Adrenal gland (tissue), 5 donors: Measurements from ENCODE around the gene HEXA.

Source experiments
- POLR2A ChIP-seq, 2 donors: fragments of 450-650 bp; IDR thresholded peaks; one replicate each; pipeline ENCODE4 v1.6.1; 2017; ENCODE audit warnings: antibody characterized with exemption in 2 of 2, mild to moderate bottlenecking in 2 of 2, moderate library complexity in 1 of 2
- TF ChIP-seq, protein P1 (sequence below), 6 experiments: fragments of 450-650 bp in 4 of 6; fragments of 200-600 bp in 2 of 6; sonication (generic) in 1 of 6; IDR thresholded peaks; 1 replicate in 5 of 6; 2 replicates in 1 of 6; pipeline versions ENCODE4 v1.5.1 to v1.8.0; 2016 to 2021; ENCODE audit warnings: antibody characterized with exemption in 6 of 6, mild to moderate bottlenecking in 2 of 6, moderate library complexity in 1 of 6
- donor health status: DM: no; HTN: no; CAD: no.

DNA sequence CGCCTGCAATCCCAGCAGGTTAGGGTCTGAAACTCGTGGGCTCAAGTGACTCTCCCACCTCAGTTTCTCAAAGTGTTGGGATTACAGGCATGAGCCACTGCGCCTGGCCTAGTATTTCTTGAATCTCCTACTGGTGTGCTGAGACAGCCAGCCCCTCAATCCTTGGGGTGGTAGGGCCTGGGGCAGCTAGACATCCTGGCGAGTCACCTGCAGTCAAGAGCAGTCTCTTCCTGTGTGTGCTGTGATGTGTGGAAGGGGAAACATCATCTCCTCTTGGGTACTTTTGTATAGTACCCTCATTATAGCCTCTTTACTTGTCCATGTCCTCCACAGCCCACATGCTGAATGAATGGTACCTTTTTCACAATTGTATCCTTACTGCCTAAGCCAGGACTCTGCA, 4.9 kb upstream of the HEXA start:
- TF ChIP-seq POLR2A (IDR thresholded peaks at IDR 0.05) = no peak
- TF ChIP-seq, protein P1, sequence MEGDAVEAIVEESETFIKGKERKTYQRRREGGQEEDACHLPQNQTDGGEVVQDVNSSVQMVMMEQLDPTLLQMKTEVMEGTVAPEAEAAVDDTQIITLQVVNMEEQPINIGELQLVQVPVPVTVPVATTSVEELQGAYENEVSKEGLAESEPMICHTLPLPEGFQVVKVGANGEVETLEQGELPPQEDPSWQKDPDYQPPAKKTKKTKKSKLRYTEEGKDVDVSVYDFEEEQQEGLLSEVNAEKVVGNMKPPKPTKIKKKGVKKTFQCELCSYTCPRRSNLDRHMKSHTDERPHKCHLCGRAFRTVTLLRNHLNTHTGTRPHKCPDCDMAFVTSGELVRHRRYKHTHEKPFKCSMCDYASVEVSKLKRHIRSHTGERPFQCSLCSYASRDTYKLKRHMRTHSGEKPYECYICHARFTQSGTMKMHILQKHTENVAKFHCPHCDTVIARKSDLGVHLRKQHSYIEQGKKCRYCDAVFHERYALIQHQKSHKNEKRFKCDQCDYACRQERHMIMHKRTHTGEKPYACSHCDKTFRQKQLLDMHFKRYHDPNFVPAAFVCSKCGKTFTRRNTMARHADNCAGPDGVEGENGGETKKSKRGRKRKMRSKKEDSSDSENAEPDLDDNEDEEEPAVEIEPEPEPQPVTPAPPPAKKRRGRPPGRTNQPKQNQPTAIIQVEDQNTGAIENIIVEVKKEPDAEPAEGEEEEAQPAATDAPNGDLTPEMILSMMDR (IDR thresholded peaks at IDR 0.05) = no peak
